A549 treated with AZD9567 at 1 μM for 4 hours (cell line): ENCODE data around the gene C17orf75. TPM values are rescaled to one million over a fixed set of nuclear protein-coding genes. Genes with fewer than 3 reads are reported as not detected.

Experiments
- total RNA-seq: library from RNA; stranded (reverse); fragments of 200-300 nt; extraction: Qiagen RNA extraction; gene quantifications from 5 replicates; pipeline ENCODE4 v1.2.3, GENCODE V29; 2022; ENCODE audit not compliant: insufficient read depth

Gene C17orf75
- total RNA-seq, result 17.3 to 29.5 TPM (median 27.8 TPM) in 5 replicates

DNA sequence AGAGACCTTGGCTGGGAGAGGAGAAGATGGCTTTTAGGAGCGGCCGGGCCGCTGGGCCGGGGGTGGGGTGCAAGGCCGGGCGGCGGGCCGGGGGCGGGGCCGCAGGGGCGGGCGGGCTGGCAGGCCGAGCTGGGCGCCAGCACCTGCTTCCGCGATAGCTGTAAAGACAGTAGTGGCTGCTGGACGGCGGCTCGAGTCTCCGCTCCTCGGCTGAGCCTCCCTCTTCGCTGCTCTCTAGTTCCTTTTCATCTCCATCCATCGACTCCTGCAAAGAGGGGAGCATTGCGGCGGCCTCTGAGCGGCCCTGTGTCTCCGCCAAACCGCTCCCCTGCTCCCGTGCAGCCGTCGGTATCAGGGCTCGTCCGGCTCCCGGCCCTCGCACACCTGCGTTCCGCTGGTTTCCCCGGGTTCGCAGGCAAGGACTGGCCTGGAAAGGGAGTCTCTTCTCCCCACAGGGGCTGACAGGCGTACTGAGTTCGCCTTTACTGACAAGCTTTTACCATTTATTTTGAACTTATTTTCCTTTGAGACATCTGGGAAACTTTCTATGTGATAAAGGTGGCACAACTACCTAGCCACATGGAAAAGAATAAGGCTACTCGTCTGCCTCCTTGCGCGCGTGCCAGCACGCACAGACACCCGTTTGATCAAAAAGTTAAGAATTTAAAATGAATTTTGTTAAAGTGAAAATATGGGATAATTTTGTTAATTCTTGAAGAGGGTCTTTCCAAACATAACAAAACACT, at the start of gene C17orf75:
TSS of gene C17orf75 (minus strand) at position 317 of the 746 bp plus-strand sequence. CDS start at position 283, 34 bp downstream.

GRCh38 chr17:32349854-32350665, 8.1 kb upstream of the C17orf75 start, which contains the start of gene ZNF207:
Gene ZNF207 (plus strand): TSS chr17:32350157. CDS start chr17:32350286, 129 bp downstream.

Other genes with a start within 250 kb of the C17orf75 start
- gene RHOT1, start 199.7 kb downstream of the C17orf75 start, total RNA-seq, result 17.2 to 24.7 TPM (median 23.9 TPM) in 5 replicates
- gene RHBDL3, start 76.3 kb downstream of the C17orf75 start, total RNA-seq, result 3.2 to 4.4 TPM (median 3.8 TPM) in 5 replicates
- 222 to 274 TPM (median 237 TPM) in 5 replicates for gene ZNF207, start 8.0 kb upstream of the C17orf75 start, total RNA-seq
- gene PSMD11, start 102.3 kb upstream of the C17orf75 start, total RNA-seq, result 171 to 200 TPM (median 176 TPM) in 5 replicates
- gene CDK5R1, start 144.8 kb upstream of the C17orf75 start, total RNA-seq, result 4.4 to 6.6 TPM (median 5.6 TPM) in 5 replicates